Activated naive CD8-positive, alpha-beta T cell (primary cell): Measurements from ENCODE around the gene BARX2.
"Not testable (repeated sequence)": the region's sequence is repeated elsewhere in the genome, so short reads cannot be mapped to it uniquely, and the experiment has no call there.

Source experiments
- H3K27ac Mint-ChIP-seq: one replicate; pipeline ENCODE4 v1.8.0; 2021; ENCODE audit warnings: mixed read lengths
- H3K27me3 Mint-ChIP-seq: one replicate; pipeline ENCODE4 v1.8.0; 2021; ENCODE audit warnings: mixed read lengths
- H3K36me3 Mint-ChIP-seq: one replicate; pipeline ENCODE4 v1.8.0; 2021; ENCODE audit warnings: mixed read lengths
- H3K4me1 Mint-ChIP-seq: one replicate; pipeline ENCODE4 v1.8.0; 2021; ENCODE audit warnings: low read depth, mixed read lengths
- H3K4me3 Mint-ChIP-seq: one replicate; pipeline ENCODE4 v1.8.0; 2021; ENCODE audit warnings: mild to moderate bottlenecking, mixed read lengths
- H3K9me3 Mint-ChIP-seq: one replicate; pipeline ENCODE4 v1.8.0; 2021; ENCODE audit warnings: low read depth, mixed read lengths

Gene BARX2

GRCh38 chr11:129375751-129376657, at the start of gene BARX2:
BARX2 (plus strand) TSS chr11:129375848; CDS start chr11:129376036, 188 bp downstream.
- Mint-ChIP-seq H3K36me3 (no peaks in the 10 kb centered on the region), H3K9me3 (no peaks in the 10 kb centered on the region), H3K27me3 (peaks cover 48% of the 10 kb centered on the region), H3K4me3 (peak within 1 kb of the TSS; percentile 81), H3K4me1 (peaks cover 31% of the 10 kb centered on the region), H3K27ac (no peak within 1 kb of the TSS)

- Mint-ChIP-seq H3K27me3 (peaks cover 2% of the 10 kb centered on the region), H3K36me3 (no peaks in the 10 kb centered on the region), H3K4me1 (peaks cover 2% of the 10 kb centered on the region), H3K4me3 (no peak overlapping the region), H3K27ac (no peak overlapping the region), H3K9me3 (no peaks in the 10 kb centered on the region)
These were observed 48.7 kb upstream of the BARX2 start for GRCh38 chr11:129326921-129327320.

GRCh38 chr11:129327708-129328107, 47.9 kb upstream of the BARX2 start:
- not testable (repeated sequence) for H3K9me3 Mint-ChIP-seq, H3K36me3 Mint-ChIP-seq, H3K4me1 Mint-ChIP-seq, H3K4me3 Mint-ChIP-seq, H3K27me3 Mint-ChIP-seq, H3K27ac Mint-ChIP-seq

GRCh38 chr11:129328756-129329155, 46.9 kb upstream of the BARX2 start:
- Mint-ChIP-seq H3K36me3 (no peaks in the 10 kb centered on the region), H3K27ac (no peak overlapping the region), H3K4me1 (peaks cover 5% of the 10 kb centered on the region), H3K4me3 (no peak overlapping the region), H3K27me3 (peaks cover 2% of the 10 kb centered on the region), H3K9me3 (no peaks in the 10 kb centered on the region)

- Mint-ChIP-seq H3K36me3 (no peaks in the 10 kb centered on the region), H3K27me3 (peaks cover 2% of the 10 kb centered on the region), H3K9me3 (no peaks in the 10 kb centered on the region), H3K4me1 (peaks cover 5% of the 10 kb centered on the region), H3K4me3 (no peak overlapping the region), H3K27ac (no peak overlapping the region)
These were observed 44.4 kb upstream of the BARX2 start for GRCh38 chr11:129331217-129331616.

- Mint-ChIP-seq H3K36me3 (no peaks in the 10 kb centered on the region), H3K4me3 (no peak overlapping the region), H3K27ac (no peak overlapping the region), H3K27me3 (peaks cover 2% of the 10 kb centered on the region), H3K9me3 (no peaks in the 10 kb centered on the region), H3K4me1 (peaks cover 5% of the 10 kb centered on the region)
These were observed 43.8 kb upstream of the BARX2 start for GRCh38 chr11:129331871-129332274.

GRCh38 chr11:129333873-129334272, 41.8 kb upstream of the BARX2 start:
- Mint-ChIP-seq H3K4me1 (peaks cover 5% of the 10 kb centered on the region), H3K36me3 (no peaks in the 10 kb centered on the region), H3K27me3 (peaks cover 2% of the 10 kb centered on the region), H3K9me3 (no peaks in the 10 kb centered on the region), H3K4me3 (no peak overlapping the region), H3K27ac (peak overlapping the region; percentile 16)

GRCh38 chr11:129344301-129344940, 31.2 kb upstream of the BARX2 start:
- H3K27ac Mint-ChIP-seq, H3K4me1 Mint-ChIP-seq, H3K27me3 Mint-ChIP-seq, H3K36me3 Mint-ChIP-seq: not testable (repeated sequence)
- H3K9me3 Mint-ChIP-seq = peaks cover 10% of the 10 kb centered on the region
- peak overlapping the region; percentile 20 for H3K4me3 Mint-ChIP-seq

GRCh38 chr11:129346916-129347315, 28.7 kb upstream of the BARX2 start:
- Mint-ChIP-seq H3K27me3 (peaks cover 2% of the 10 kb centered on the region), H3K27ac (no peak overlapping the region), H3K9me3 (peaks cover 10% of the 10 kb centered on the region), H3K4me3 (no peak overlapping the region), H3K36me3 (peaks cover 2% of the 10 kb centered on the region), H3K4me1 (peaks cover 5% of the 10 kb centered on the region)

- H3K36me3 Mint-ChIP-seq = peaks cover 2% of the 10 kb centered on the region
- peaks cover 5% of the 10 kb centered on the region for H3K4me1 Mint-ChIP-seq
- peaks cover 10% of the 10 kb centered on the region for H3K9me3 Mint-ChIP-seq
These were observed 26.8 kb upstream of the BARX2 start for GRCh38 chr11:129348813-129349212.

GRCh38 chr11:129352676-129353075, 23.0 kb upstream of the BARX2 start:
- Mint-ChIP-seq H3K4me1 (no peaks in the 10 kb centered on the region), H3K4me3 (no peak overlapping the region), H3K27me3 (no peaks in the 10 kb centered on the region), H3K36me3 (no peaks in the 10 kb centered on the region), H3K27ac (no peak overlapping the region), H3K9me3 (peaks cover 4% of the 10 kb centered on the region)

More at GRCh38 chr11:129348813-129349212, 26.8 kb upstream of the BARX2 start:
- Mint-ChIP-seq H3K4me3 (no peak overlapping the region), H3K27ac (no peak overlapping the region), H3K27me3 (peaks cover 2% of the 10 kb centered on the region)

- H3K27me3 Mint-ChIP-seq = no peaks in the 10 kb centered on the region
- H3K27ac Mint-ChIP-seq = no peak overlapping the region
- no peaks in the 10 kb centered on the region for H3K4me1 Mint-ChIP-seq
- peaks cover 4% of the 10 kb centered on the region for H3K9me3 Mint-ChIP-seq
- no peaks in the 10 kb centered on the region for H3K36me3 Mint-ChIP-seq
- H3K4me3 Mint-ChIP-seq = no peak overlapping the region
These were observed 21.0 kb upstream of the BARX2 start for GRCh38 chr11:129354691-129355090.

GRCh38 chr11:129359748-129360147, 15.9 kb upstream of the BARX2 start:
- Mint-ChIP-seq H3K27me3 (peaks cover 2% of the 10 kb centered on the region), H3K9me3 (peaks cover 9% of the 10 kb centered on the region), H3K4me3 (no peak overlapping the region), H3K27ac (no peak overlapping the region), H3K4me1 (no peaks in the 10 kb centered on the region), H3K36me3 (no peaks in the 10 kb centered on the region)

GRCh38 chr11:129364143-129364654, 11.4 kb upstream of the BARX2 start:
- H3K27me3 Mint-ChIP-seq = peaks cover 30% of the 10 kb centered on the region
- no peaks in the 10 kb centered on the region for H3K4me1 Mint-ChIP-seq
- H3K27ac Mint-ChIP-seq = no peak overlapping the region
- no peak overlapping the region for H3K4me3 Mint-ChIP-seq
- no peaks in the 10 kb centered on the region for H3K36me3 Mint-ChIP-seq
- peaks cover 9% of the 10 kb centered on the region for H3K9me3 Mint-ChIP-seq

- Mint-ChIP-seq H3K27me3 (peaks cover 42% of the 10 kb centered on the region), H3K36me3 (no peaks in the 10 kb centered on the region), H3K9me3 (no peaks in the 10 kb centered on the region), H3K27ac (no peak overlapping the region), H3K4me3 (no peak overlapping the region), H3K4me1 (no peaks in the 10 kb centered on the region)
These were observed 9.8 kb upstream of the BARX2 start for GRCh38 chr11:129365816-129366215.
